GM19395 (cell line): ENCODE measurements around the gene NSUN6.
A peak's percentile ranks its signal among the peaks of the same experiment; 100 is the strongest.

Experiments used
- ATAC-seq: cut with Tn5 transposase; IDR thresholded peaks from one replicate; pipeline ENCODE4 v1.9.1; 2021; ENCODE audit warnings: mild to moderate bottlenecking, moderate library complexity; ENCODE audit not compliant: unreplicated experiment

NSUN6 gene

GRCh38 chr10:18505456-18506118, 145.8 kb downstream of the NSUN6 start:
- no peak for ATAC-seq

- no peak for ATAC-seq
These were observed 147.2 kb downstream of the NSUN6 start for GRCh38 chr10:18504161-18504560.

GRCh38 chr10:18501629-18502028, 149.8 kb downstream of the NSUN6 start:
- ATAC-seq, result peak; percentile 15

- peak; percentile 98 for ATAC-seq
These were observed 150.2 kb downstream of the NSUN6 start for GRCh38 chr10:18501198-18501597.

- ATAC-seq, result no peak
These were observed 150.8 kb downstream of the NSUN6 start for GRCh38 chr10:18500576-18500975.

- ATAC-seq, result no peak
These were observed 152.4 kb downstream of the NSUN6 start for GRCh38 chr10:18498998-18499397.

GRCh38 chr10:18497806-18498369, 153.5 kb downstream of the NSUN6 start:
- no peak for ATAC-seq
